GM19372 (cell line): ENCODE measurements around the gene AGMAT.
A peak's percentile ranks its signal among the peaks of the same experiment; 100 is the strongest.

ENCODE experiments used
- ATAC-seq: cut with Tn5 transposase; IDR thresholded peaks from one replicate; pipeline ENCODE4 v1.9.1; 2021; ENCODE audit warnings: mild to moderate bottlenecking, low read depth, moderate library complexity; ENCODE audit not compliant: unreplicated experiment

AGMAT gene

DNA sequence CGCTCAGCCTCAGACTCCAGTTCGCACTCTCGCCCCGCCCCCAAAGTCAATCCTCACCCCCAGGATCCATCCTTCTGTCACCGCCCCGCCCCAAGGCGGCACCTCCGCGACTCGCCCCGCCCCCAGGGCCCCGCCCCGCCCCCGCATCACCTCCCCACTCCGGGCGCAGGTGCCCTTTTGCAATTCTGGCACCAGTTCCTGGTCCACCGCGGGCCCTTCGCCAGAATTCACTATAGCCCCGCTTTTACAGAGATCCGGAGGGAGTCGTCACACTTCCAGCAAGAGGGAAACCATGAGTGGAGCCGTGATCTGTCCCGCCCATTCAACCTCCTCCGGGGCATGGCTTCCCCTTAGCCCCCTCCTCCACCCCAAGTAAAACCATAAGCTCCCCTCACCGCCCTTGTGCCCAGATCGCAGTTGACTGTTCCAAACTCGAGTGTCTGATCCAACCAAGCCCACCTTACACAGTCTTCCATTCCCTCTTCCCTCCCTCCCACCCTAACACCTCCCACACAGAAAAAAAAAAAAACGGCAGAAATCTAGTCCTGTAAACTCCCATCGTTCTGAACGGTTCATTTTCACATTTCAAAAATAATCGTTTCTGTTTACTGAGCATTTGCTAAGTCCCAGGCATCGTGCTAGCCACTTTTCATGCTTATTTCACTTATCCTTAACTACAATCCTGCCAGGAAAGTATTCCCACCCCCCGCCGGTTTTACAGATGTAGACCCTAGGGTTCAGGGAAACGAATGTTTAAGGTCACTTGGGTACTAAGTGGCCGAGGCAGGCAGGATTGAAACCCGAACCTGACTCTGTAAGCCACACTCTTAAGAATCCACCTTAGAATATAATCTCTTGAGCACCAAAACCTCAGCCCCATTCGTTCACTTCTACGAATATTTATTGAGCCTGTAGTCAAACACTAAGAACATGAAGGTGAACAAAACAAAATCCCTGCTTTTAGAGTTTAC, 59.5 kb downstream of the AGMAT start:
- ATAC-seq, result peak; percentile 41

DNA sequence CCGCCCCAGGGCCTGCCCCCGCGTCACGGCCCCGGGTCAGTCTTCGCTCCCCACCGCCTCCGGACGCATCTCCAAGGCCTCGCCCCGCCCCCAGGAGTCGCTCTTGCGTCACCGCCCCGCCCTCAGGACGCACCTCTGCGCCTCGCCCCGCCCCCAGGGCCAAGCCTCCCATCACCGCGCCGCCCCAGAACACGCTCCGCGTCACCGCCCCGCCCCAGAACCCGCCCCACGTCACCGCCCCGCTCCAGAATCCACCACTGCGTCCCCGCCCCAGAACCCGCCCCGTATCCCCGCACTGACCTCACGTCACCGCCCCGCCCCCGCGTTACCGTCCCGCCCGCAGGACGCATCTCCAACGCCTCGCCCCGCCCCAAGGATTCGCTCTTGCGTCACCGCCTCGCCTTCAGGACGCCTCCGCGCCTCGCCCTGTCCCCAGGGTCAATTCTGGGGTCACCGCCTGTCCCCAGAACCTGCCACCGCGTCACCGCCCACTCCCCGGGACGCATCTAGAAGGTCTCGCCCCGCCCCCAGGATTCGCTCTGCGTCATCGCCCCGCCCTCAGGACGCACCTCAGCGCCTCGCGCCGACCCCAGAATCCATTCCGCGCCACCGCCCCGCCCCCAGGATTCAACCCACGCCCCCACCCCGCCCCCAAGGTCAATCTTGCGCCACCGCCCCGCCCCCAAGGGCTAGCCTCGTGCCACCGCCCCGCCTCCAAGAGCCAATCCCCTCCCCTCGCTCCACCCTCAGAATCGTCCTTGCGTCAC, 60.4 kb downstream of the AGMAT start:
- peak; percentile 43 for ATAC-seq

DNA sequence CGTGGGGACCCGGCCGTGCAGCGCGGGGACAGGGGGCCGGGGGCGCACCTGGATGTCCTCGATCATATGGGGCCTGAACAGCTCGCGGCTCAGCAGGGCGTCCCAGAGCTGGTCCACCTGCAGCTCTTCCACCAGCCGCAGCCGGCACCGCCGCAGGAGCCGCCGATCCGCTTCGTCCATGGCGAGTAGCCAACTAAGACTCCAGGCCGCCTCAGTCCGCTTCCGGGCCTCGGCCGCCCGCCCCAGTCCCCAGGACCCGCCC, 60.9 kb downstream of the AGMAT start, which contains the start of gene CASP9:
Gene CASP9 (minus strand): TSS at position 195 of the 262 bp plus-strand sequence. CDS start 15 bp downstream, at position 180.
- no peak for ATAC-seq

DNA sequence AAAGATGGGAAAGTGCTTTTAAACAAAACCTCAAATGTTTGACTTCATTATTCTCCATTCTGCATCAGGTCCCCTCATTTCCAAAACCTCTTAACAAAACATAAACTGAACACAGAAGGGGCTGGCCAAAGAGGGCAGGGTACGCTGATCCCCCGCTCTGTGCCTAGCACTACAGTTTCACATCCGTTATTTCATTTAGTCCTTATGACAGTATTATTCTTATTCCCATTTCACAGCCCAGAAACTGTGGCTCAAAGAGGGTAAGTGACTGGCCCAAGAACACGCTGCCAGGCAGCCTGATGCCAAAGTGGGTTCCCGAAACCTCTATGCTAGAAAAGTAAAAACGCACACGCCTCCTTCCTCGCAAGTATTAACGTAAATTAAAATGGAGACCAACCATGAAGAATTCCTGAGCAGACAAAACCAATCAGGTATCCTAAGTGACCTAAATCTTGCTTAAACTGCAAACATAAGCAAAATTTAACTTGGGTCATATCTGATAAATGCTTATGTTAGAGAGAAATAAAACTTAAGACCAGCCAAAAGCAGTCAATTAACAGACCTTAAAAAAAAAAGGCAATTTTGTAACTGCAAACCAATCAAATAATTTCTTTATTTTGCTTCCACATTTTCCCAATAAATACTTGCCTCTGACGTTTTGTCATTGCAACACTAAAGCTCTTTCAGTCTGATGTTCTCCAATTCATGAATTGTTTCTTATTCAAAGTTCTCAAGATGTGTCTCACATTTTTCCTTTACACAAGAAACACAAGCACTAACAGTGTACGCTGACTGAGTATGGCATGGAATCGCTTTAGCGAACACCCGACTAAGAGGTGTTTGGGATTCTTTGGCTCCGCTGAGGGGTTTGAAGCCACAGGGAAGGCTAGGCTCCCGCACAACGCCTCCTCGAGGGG, 61.5 kb downstream of the AGMAT start:
- no peak for ATAC-seq

DNA sequence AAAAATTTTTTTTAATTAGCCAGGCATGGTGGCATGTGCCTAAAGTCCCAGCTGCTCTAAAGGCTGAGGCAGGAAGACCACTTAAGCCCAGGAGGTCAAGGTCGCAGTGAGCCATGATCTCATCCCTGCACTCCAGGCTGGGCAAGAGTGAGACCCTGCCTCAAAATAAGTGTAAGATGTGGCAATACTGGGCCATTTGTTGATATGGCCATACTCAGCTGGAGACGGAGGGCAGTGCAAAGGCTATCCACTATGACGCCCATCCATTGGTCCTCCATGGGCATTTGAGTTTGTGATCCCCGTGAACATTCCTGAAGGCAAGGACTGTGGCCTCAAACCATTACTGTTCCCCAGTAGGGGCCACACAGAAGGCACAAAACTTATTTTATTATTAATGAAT, 62.3 kb downstream of the AGMAT start:
- ATAC-seq, result no peak
